ENCODE measurements around the gene SCRT2.
"Not testable (repeated sequence)": the region's sequence is repeated elsewhere in the genome, so short reads cannot be mapped to it uniquely, and the experiment has no call there.

SCRT2 gene

GRCh38 chr20:650954-651353 is 24.6 kb downstream of the SCRT2 start:
- no peak for DNase-seq

- no peak for DNase-seq
Measured at GRCh38 chr20:650281-650680, 25.3 kb downstream of the SCRT2 start.

DNA sequence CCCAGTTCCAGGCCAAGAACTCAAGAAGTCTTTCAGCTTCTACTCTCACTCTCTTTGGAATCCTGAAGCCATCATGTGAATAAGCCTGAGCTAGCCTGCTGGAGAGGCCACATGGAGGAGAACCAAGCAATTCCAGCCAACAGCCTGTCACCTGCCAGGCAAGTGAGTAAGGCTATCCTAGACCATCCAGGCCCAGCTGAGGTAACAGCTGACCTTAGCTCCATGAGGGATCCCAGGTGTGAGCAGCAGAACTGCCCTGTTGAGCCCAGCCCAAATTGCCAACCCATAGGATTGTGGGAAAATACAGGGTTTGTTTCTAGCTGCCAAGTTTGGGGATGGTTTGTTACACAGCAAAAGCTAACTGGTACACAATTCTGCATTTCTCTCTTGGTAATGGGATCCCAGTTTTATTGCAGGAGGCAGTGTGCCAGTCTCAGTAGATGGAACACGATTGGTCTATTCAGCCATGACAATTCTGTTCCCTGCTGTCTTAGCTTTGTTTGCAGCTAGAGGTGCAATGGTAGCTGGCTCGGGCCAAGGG is 28.1 kb downstream of the SCRT2 start:
- no peak for DNase-seq

GRCh38 chr20:646868-647233 is 28.8 kb downstream of the SCRT2 start:
- DNase-seq = no peak

GRCh38 chr20:646107-646867 is 29.3 kb downstream of the SCRT2 start:
- no peak for DNase-seq

GRCh38 chr20:645318-646106 is 30.1 kb downstream of the SCRT2 start:
- DNase-seq = peak; percentile 36 to 41

DNA sequence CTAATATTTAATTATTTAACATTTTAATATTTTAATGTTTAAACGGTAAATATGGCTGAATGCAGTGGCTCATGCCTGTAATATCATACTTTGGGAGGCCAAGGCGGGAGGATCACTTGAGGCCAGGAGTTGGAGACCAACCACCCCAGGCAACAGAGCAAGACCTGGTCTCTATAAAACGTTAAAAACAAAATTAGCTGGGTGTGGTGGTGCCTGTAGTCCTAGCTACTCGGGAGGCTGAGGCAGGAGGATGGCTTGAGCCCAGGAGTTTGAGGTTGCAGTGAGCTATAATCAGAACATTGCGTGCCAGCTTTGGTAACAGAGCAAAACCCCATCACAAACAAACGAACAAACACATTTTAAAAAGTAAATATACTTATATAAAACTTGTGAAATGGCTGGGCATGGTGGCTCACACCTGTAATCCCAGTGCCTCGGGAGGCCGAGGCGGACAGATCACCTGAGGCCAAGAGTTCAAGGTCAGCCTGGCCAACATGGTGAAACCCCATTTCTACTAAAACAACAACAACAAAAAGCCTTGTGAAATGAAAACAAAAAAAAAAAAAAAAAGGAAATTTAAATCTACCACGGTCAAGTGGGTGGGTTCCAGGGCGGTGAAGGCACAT is 30.8 kb downstream of the SCRT2 start:
- no peak for DNase-seq

DNA sequence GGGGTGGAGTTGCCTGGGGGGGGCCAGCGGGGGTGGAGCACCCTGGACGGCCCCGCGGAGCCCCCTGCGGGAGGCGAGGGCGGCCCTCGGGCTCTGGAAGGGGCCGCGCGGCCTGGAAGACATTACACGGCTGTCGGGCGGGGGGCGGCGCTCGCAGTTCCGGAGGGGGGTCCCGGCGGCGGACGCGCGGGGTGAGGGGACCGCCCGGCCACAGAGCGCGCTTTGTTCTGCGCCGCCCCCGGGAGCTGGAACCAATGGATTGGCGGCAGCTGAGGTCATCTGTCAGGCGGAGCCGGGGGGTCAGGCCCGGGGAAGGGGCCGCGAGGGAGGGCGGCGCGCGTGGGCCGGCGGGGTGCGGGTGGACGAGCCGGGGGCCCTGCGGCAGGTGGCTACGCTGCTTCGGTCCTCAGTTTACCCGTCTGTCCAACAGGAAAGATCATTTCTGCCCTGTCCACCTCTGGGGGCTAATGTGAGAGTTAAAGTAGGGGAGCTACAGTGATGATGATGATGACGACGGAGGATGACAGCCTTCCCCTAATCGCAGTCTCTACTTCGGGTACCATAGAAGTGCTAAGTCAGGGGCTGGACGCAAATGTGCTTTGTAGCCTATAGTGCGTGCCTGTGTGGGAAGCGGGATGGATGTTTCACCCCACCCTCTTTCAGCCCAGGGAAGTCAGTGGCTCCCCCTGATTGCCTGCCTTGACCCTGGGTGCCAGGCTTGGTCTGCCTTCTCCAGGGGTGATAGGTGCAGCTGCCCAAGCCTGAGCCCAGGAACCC is 33.0 kb downstream of the SCRT2 start:
- DNase-seq = no peak

DNA sequence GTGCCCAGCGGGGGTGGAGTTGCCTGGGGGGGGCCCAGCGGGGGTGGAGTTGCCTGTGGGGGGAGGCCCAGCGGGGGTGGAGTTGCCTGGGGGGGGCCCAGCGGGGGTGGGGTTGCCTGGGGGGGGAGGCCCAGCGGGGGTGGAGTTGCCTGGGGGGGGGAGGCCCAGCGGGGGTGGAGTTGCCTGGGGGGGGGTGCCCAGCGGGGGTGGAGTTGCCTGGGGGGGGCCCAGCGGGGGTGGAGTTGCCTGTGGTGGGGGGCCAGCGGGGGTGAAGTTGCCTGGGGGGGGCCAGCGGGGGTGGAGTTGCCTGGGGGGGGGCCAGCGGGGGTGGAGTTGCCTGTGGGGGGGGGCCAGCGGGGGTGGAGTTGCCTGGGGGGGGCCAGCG is 33.6 kb downstream of the SCRT2 start:
- DNase-seq = not testable (repeated sequence)

GRCh38 chr20:641516-641875 is 34.1 kb downstream of the SCRT2 start:
- no peak for DNase-seq

GRCh38 chr20:640674-641515 is 34.7 kb downstream of the SCRT2 start:
- DNase-seq = no peak

GRCh38 chr20:638579-638978 is 37.0 kb downstream of the SCRT2 start:
- no peak for DNase-seq

DNA sequence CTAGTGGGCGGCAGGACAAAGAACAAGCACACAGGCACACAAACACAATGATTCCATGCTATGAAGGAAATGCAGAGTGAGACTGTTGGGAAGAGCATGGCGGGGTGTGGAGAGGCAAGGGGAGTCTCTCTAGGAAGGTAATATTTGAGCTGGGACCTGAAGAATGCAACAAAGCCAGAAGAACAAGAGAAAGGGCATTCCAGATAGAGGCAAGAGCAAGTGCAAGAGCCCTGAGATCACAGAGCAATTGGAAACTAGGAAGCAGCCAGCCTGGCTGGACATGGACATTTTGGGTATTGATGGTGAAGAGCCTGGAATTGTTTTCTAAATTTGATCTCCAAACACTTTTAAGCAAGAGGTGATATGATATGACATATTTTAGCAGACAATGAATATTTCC is 38.0 kb downstream of the SCRT2 start:
- DNase-seq = no peak

DNA sequence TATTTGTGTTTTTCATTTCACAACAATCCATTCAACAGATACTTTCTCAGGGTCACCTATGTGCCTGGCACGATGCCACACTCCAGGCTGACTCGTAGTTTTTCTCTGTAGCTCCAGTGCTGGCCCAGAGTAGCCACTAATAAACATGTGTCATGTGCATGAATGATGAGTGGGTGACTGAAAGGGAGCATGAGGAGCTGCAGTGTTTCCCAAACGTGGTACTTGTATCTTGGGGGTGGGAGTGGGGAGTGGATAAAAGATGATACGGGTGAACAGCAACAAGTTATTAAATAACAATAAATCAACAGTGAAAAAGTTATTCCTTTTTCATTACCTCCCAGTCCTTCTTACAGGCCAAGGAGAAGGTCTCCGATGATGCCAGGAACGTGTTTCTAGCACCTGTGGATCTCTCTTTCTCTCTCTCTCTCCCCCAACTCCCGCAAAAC is 39.7 kb downstream of the SCRT2 start:
- no peak for DNase-seq

DNA sequence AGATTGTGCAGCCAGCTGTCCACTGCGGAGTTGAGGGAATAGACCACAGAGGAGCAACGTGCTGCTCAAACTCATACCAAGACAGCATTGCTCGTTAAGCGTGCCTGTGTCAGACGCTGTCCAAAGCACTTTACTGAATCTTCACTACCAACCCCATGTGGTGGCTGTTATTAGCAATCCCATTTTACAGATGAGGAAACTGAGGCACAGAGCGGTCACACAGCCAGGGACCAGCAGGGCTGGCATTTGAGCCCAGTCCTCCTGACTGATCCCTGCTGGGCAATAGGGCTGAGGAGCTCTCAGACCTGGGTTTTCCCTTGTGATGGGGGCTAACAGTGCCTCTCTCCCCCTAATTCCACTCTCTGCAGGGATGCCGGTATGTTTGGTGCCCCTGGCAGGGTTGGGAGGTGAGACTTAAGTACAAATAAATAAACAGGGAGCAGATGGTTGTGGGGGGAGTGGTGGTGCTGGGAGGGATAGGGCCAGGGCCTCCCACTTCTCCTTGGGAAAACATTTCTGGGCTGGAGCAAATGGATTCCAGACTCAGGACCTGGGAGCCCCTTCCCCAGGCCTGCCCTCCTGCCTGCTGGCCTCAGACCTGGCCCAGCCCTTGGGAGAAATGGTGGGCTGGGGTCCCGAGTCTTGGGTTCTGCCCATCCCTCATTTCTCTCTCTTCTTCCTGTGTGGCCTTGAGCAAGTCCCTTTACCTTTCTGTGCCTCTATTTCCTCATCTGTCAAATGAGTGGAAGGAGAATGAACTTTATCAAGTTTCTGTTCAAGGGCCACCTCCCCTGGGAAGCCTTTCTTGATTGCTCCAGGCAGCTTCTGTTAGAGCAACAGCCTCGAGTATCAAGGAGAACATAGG is 40.3 kb downstream of the SCRT2 start:
- DNase-seq = no peak

- no peak for DNase-seq
Measured at GRCh38 chr20:634148-634925, 41.3 kb downstream of the SCRT2 start.

- no peak for DNase-seq
Measured at GRCh38 chr20:631101-631500, 44.5 kb downstream of the SCRT2 start.

GRCh38 chr20:626579-626978 is 49.0 kb downstream of the SCRT2 start:
- no peak for DNase-seq

DNA sequence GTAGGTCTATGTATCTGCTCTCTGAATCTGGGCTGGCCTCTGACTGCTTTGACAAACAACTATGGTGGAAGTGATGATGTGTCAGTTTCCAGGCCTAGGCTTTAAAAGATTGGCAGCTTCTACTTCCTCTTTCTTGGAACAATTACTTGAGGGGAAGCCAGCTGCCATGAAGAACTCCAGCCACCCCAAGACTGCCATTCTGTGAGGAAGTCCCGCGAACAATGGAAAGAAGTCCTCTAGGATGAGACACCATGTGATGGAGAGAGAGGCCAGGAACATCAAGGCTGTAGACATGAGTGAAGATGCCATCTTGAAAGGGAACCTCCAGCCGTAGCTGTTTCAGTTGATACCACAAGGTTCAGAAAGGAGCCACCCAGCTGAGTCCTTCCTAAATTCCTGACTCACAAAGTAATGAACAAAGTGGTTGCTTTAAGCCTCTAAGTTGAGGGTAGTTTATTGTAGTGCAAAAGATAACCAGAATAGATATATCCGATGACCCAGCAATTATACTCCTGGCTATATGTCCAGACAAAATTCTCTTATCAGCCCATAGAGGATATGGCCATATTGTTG is 50.2 kb downstream of the SCRT2 start:
- no peak for DNase-seq

- no peak for DNase-seq
Measured at GRCh38 chr20:623704-624103, 51.9 kb downstream of the SCRT2 start.

Measured in activated CD4-positive, alpha-beta T cell treated with anti-CD3 and anti-CD28 coated beads, Interleukin-2, amount 50 U/mL, for 4 hours (primary cell).